Measurements from ENCODE around the gene SLC9A4. TPM values are rescaled to one million over a fixed set of nuclear protein-coding genes. Genes with fewer than 3 reads are reported as not detected.

The SLC9A4 gene
- total RNA-seq, 1 experiment from 2014 or later: not detected

DNA sequence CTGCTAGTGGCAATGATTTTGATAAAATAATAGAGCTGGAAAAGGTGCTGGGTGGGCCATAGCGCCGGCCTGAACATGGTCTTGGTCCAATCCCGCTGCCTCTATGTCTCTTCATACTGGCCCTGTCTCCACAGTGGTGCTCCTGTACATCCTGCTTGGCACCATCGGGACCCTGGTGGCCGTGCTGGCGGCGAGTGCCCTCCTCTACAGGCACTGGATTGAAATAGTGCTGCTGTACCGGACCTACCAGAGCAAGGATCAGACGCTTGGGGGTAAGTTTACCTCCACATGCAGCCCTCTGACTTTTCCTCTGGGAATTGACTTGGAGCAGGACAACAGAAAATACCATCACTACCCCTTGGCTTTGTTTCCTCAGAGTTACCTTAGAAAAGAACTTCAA is 26.1 kb upstream of the SLC9A4 start:
- DNase-seq (ENCODE audit: low read depth, low spot score): no peak
- in situ Hi-C loops (cut with HindIII; ENCODE audit: low pct_unique_long_range_greater_than_20kb, low sequenced_read_pairs): no loop called here

DNA sequence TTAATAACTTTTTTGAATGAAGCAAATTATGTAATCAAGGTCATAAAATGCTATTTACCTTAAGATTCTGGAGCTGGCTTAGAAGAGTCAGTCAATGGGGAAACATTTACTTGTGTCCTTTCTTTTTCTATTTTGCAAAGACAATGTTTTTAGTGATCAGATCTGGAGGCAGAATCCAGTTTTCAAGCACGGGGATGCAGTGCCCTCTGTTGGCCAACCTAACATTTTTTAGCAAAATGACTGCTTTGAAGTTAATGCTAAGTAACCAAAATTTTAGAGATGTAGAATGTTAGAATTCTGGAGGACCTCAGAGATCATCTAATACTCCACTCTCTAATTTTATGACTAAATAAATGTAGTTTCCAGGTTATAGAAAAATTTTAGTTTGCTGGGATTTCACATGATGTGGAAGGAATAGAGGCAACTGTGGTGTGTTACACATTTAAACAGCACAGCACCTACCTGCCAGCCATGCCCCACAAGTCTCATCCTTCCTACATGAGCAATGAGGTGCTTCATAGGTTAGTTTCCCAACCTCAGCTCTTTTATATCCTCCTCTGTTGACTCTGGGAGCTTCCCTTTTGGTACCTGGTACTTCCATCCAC is 23.6 kb upstream of the SLC9A4 start:
- in situ Hi-C loops (cut with HindIII; ENCODE audit: low pct_unique_long_range_greater_than_20kb, low sequenced_read_pairs): no loop called here

DNA sequence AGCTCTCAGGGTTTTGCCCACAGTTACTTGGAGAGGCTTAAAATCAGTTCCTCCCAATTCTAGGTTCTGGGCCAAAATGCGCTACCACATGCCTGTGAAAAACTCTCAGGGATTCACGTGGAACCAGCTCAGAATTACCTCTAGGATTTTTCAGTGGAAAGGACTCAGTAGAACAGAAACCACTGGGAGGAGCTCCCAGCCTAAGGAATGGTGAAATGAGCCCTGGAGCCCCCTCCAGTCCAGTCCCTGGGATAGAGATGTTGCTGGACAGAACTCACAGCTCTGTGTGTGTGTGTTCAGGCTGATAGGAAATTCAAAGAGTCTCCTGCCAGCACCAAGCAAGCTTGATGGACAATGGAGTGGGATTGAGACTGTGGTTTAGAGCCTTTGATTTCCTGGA is 21.1 kb upstream of the SLC9A4 start:
- no peak for DNase-seq (ENCODE audit: low read depth, low spot score)
- in situ Hi-C loops (cut with HindIII; ENCODE audit: low pct_unique_long_range_greater_than_20kb, low sequenced_read_pairs): no loop called here

More for the DNA sequence above, 23.6 kb upstream of the SLC9A4 start:
- peak; percentile 52 for DNase-seq (ENCODE audit: low read depth, low spot score)

DNA sequence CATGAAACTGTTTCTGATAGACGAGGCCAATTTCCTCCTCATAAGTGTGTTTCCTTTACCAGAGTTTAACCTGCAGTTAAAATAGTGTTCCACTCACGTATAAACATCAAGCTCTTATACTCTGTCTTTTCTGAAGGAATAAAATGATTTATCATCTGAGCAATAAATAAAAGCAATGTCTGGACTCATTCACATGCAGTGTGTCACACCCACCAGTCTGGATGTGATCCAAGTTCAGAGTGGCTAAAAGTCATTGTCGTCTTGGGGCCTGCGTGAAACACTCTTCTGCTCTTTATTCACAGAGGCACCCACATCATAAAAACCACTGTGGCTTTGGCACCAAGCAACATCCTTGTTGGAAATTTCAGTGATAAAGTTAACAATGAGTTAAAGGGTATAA is 19.5 kb upstream of the SLC9A4 start:
- no peak for DNase-seq (ENCODE audit: low read depth, low spot score)
- in situ Hi-C loops (cut with HindIII; ENCODE audit: low pct_unique_long_range_greater_than_20kb, low sequenced_read_pairs): no loop called here

DNA sequence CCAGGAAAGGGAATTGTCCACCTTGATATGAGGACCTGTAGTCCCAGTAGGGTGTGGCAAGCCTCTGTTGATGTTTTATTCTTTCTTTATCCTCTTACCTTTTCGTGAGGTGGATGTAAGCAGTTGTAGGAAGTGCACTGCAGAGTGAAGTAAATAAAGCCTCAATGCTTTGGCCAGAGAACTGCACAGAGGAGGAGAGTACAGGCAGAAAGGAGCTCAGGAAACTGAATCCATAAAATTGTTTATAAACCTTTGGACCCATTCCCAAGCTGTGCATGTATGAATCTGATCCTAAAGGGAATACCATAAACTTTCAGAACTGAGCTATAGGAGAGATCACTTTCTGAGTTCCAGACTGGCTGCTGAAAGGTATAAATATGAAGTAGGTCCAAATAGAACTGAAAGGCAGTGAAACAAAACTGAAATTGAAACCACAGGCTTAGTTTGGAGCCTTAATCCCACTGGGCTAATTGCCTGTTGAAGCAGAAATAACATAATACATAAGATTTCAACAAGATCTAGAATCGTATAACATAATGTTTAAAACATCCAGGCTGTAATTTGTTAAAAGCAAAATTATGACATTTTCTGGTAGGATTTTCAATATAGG is 17.9 kb upstream of the SLC9A4 start:
- no peak for DNase-seq (ENCODE audit: low read depth, low spot score)
- in situ Hi-C loops (cut with HindIII; ENCODE audit: low pct_unique_long_range_greater_than_20kb, low sequenced_read_pairs): no loop called here

DNA sequence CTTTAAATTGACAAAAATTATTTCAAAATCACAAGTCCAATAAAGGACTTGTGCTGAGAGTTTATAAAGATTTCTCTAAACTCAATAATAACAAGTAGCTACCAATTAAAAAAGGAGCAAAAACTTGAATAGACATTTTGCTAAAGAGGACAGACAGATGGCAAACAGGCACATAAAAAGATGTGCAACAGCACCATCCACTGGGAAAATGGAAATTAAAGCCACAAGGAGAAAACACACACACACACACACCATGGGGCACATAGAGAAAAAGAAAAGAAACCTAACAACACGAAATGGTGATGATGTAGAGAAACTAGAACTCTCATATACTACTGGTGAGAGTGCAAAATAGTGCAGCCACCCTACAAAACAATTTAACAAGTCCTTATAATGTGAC is 12.6 kb upstream of the SLC9A4 start:
- in situ Hi-C loops (cut with HindIII; ENCODE audit: low pct_unique_long_range_greater_than_20kb, low sequenced_read_pairs): no loop called here
- DNase-seq (ENCODE audit: low read depth, low spot score): no peak

DNA sequence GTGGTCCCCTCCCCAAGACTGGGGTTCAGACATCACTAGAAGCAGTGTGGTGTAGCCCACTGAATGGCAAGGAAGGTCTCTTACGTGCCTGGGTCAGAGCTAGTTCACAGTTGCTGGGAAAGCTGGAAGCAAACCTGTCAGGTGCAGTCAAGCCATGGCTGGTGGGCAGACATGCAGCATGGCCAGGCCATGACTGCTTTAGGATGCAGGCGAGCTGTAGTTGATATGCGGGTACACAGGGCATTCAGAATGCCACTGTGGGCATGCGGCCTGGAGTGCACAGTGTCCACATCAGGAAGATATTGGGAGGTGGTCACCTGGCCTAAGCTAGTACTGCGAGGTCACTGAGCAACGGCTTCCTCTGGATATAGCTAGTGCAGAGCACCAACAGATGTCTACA is 11.8 kb upstream of the SLC9A4 start:
- DNase-seq (ENCODE audit: low read depth, low spot score): no peak

DNA sequence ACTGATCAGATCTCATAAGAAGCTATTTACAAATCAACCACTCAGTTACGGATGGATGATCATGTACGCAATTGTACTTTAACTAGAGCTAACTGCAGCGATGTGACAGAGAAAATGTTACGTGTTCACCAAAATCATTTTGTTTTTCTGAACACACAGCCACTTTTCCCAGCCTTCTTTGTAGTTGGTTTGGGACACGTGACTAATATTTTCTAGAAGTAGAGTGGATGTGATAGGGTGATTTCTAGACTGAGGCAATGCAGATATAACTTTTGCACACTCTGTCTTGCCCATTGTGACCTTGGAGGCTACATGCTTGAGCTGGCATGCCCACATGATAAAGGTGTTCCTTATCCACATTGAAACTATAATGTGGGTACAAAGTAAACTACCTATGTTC is 9.9 kb upstream of the SLC9A4 start:
- DNase-seq (ENCODE audit: low read depth, low spot score): no peak
- in situ Hi-C loops (cut with HindIII; ENCODE audit: low pct_unique_long_range_greater_than_20kb, low sequenced_read_pairs): no loop called here

More for the DNA sequence above, 11.8 kb upstream of the SLC9A4 start:
- in situ Hi-C loops (cut with HindIII; ENCODE audit: low pct_unique_long_range_greater_than_20kb, low sequenced_read_pairs): no loop called here

DNA sequence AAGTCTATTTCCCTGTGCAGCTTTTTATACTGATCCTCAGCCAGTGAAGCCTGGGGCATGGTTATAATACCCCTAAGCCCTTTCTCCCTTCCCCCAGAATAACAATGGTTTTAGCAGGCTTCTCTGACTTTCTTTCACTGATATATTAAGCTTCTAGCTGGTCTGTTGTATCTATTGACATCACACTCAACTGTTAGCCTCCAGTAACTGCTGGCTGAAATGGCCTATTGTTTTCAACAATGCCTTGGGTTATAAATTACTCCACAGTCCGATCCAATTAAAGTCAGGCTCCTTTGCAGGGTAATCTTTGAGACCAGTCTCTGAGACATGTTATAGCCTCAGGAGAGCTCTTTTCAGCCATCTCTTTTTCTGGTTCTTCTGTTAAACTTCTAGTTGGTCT is 2.9 kb upstream of the SLC9A4 start:
- DNase-seq (ENCODE audit: low read depth, low spot score): no peak
- in situ Hi-C loops (cut with HindIII; ENCODE audit: low pct_unique_long_range_greater_than_20kb, low sequenced_read_pairs): no loop called here

DNA sequence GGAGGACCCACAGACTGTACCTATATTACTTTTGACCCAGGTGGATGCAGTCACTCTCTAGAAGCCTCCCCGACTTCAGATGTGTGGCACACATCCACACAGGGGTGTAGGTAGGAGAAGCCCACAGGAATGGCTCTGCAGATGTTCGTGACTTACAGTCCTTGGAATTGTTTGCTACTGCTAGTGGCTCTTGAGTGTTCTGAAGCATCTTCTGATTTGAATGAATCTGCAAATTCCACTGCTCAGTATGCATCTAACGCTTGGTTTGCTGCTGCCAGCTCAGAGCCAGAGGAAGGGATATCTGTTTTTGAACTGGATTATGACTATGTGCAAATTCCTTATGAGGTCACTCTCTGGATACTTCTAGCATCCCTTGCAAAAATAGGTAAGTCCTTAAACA is 605 bp downstream of the SLC9A4 start:
- DNase-seq (ENCODE audit: low read depth, low spot score): no peak
- in situ Hi-C loops (cut with HindIII; ENCODE audit: low pct_unique_long_range_greater_than_20kb, low sequenced_read_pairs): no loop called here

DNA sequence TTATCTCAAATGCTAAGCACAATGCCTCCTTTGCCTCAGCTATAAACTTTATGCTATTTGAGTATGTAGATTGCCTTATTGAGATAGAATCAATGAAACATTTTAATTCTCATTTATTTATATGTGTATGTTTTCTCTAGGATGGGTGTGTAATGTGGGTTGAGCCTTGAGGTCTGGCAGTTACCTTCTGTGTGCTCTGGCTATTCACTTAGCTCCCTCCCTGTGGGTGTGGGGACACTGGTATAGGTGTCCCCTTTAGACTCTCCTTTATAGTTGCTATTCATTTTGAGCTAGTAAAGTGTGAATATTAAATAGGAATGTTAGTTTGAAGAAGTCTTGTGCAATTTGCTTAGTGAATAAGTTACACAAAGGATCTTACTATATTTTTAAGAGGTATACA is 1.8 kb downstream of the SLC9A4 start:
- in situ Hi-C loops (cut with HindIII; ENCODE audit: low pct_unique_long_range_greater_than_20kb, low sequenced_read_pairs): no loop called here
- no peak for DNase-seq (ENCODE audit: low read depth, low spot score)

DNA sequence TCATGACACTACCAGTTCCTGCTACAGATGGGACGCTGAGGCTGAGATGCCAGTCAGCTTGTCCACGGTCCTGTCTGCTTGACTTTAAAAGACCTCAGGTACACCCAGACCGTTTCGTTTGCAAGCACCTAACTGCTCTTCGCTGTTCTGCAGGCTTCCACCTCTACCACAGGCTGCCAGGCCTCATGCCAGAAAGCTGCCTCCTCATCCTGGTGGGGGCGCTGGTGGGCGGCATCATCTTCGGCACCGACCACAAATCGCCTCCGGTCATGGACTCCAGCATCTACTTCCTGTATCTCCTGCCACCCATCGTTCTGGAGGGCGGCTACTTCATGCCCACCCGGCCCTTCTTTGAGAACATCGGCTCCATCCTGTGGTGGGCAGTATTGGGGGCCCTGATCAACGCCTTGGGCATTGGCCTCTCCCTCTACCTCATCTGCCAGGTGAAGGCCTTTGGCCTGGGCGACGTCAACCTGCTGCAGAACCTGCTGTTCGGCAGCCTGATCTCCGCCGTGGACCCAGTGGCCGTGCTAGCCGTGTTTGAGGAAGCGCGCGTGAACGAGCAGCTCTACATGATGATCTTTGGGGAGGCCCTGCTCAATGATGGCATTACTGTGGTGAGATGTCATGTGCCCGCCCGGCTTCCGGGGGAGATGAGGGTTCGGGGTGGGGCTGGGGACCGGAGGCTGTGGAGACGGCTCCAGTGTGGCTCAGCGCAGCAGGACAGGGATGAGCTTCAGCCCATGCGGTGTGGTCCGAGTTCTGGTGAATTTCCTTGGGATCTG is 5.9 kb downstream of the SLC9A4 start:
- no peak for DNase-seq (ENCODE audit: low read depth, low spot score)
- in situ Hi-C loops (cut with HindIII; ENCODE audit: low pct_unique_long_range_greater_than_20kb, low sequenced_read_pairs): no loop called here

DNA sequence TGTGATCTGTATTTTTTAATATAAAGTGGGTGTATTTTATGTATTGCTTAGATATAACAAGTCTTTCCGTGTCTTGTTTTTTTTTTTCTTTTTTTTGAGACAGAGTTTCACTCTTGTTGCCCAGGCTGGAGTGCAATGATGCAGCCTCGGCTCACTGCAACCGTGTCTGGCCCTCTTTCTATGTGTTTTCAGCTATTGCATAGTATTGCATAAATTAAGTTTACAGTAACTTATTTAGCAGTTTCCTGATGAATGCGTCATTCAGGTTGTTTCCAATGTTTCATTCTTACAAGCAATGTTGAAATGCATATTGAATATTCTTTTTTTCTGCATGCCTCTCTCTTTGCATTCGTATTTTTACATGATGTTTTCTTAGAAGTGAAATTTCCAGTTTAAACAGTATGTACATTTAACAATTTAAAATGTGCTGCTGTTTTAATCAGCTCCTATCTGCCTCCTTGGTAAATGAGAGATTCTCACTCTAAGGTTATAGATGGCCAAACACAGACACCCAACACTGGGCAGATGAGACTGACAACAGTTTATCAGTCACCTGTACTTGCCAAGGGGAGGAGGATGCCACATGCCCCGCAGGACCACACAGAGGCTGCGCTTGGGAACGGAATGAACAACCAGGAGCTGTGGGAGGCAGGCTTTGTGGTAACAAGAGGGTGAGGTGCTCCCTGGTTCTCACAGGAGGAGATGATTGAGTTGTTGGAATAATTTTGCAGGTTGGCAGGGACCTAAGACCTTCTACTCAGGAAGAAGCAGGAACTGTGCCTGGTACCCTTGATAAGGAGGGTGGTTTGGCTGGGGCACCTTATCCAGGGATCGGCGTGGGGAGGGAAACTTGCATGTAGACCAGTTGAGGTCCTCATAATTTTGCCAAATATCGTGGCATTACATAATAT is 7.5 kb downstream of the SLC9A4 start:
- in situ Hi-C loops (cut with HindIII; ENCODE audit: low pct_unique_long_range_greater_than_20kb, low sequenced_read_pairs): no loop called here
- no peak for DNase-seq (ENCODE audit: low read depth, low spot score)

DNA sequence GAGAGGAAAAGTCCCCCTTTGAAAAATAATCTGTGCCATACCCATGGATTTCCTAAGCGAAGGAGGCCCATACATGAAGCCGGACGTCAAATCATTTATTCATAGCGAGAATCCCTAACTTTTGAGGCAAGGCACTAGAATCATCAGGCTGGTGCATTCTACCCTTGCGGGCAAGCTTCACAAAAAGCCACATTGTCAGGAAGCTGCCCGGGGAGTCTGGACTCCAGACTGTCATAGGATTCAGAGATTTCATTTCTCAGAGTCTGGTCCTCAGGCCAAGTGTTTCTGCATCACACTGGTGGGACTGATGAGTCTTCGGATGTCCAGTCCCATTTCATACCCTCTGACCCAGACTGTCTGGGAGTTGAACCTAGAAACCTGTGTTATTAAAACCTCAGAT is 8.9 kb downstream of the SLC9A4 start:
- in situ Hi-C loops (cut with HindIII; ENCODE audit: low pct_unique_long_range_greater_than_20kb, low sequenced_read_pairs): no loop called here
- peak; percentile 54 for DNase-seq (ENCODE audit: low read depth, low spot score)

DNA sequence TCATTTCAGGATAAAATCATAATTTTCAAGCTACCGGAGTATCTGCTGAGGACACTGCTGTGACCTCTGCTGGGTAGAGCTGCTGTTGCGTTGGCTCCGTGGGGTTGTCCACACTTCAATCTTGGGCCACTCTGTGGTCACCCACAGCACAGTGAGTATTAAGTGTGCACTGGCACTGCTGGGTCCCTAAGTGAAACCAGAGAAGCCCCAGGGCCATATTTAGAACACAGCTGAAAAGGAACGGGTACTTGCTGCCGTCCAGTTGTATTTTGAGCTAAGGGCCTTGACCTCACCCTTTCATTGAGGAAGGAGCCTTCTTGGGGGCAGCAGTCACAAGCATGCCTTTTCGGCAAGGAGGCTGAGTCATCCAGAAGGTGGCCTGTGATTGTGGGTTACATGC is 10.1 kb downstream of the SLC9A4 start:
- DNase-seq (ENCODE audit: low read depth, low spot score): no peak
- in situ Hi-C loops (cut with HindIII; ENCODE audit: low pct_unique_long_range_greater_than_20kb, low sequenced_read_pairs): no loop called here

DNA sequence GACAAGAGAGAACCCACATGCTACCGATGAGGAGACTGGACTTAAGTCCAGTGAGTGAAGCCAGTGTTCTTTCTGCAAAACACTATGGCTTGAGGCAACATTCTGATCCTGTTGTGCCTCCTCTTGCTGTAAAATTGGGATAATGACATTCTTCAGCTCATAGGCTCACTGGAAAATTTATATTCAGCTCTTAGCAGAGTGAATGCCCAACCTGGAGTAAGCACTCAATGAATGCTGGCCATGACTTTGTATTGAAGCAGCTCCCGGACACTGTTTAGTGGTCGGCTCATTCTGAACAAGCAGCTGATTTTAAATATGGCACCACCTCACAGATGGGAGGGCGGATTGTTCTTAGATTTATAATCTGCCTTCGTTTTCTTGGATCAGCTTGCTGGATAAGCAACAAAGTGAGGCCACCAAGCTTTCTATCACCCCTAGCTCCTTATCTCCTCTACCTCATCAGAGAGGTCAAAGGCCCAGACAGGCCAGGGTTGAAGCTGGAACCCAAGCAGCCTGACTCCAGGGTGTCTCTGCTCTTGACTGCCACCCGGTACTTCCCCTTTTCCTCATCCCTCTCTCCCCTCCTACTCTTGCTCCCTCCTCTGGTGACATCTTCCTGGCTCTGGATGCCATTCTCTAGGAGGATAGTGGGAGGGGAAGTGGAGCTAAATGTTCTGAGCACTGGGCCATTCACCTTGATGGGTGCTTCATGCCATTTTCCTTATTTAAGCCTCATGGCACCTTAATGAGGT is 11.5 kb downstream of the SLC9A4 start:
- in situ Hi-C loops (cut with HindIII; ENCODE audit: low pct_unique_long_range_greater_than_20kb, low sequenced_read_pairs): no loop called here
- DNase-seq (ENCODE audit: low read depth, low spot score): no peak

DNA sequence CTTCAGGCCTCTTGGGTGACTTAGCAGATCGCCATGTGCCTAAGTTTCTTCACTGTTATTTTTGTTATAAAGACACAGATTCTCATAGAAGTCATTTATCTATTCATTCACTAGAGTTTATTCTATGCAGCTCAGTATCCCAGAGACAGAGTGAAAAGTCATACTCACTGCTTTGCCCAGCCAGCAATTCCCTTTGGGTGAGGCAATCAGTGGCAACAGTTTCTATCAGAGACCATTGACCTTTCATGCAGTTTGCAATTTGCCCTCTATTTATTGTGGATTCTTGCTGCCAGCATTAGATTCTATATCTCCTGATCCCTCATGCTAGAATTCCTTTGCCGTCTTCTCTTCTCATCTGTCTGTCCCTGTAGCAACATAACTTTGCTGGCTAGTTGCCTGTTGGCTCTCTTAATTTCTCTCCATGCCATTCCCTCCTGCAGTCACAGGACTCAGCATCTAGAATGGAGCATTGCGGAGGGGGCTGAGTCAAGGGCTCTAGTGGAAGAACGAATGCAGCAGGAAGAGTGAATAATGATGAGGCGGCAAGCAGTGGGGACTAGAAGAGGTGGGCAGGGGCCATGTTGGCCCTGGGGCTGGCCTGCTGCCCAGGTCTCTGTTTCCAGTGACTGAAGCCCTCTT is 12.2 kb downstream of the SLC9A4 start:
- no peak for DNase-seq (ENCODE audit: low read depth, low spot score)
- in situ Hi-C loops (cut with HindIII; ENCODE audit: low pct_unique_long_range_greater_than_20kb, low sequenced_read_pairs): no loop called here

Measured in SK-MEL-5 (cell line).